NAMALWA (cell line): ENCODE data around the gene NAALADL2.
"Not testable (repeated sequence)": the region's sequence is repeated elsewhere in the genome, so short reads cannot be mapped to it uniquely, and the experiment has no call there.

Experiments
- DNase-seq: peaks from one replicate; pipeline ENCODE4 v3.0.0-alpha.2; 2015; ENCODE audit warnings: low spot score

Gene NAALADL2

DNA sequence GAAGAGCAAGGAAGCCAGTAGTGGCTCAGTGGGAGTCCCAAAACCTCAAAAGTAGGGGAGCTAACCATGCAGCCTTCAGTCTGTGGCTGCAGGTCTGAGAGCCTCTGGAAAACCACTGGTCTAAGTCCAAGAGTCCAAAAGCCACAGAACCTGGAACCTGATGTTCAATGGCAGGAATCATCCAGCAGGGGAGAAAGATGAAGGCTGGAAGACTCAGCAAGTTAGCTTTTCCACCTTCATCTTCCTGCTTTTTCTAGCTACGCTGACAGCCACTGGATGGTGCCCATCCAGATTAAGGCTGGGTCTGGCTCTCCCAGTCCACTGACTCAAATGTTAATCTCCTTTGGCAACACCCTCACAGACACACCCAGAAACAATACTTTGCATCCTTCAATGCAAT lies 626.3 kb downstream of the NAALADL2 start:
- no peak for DNase-seq

DNA sequence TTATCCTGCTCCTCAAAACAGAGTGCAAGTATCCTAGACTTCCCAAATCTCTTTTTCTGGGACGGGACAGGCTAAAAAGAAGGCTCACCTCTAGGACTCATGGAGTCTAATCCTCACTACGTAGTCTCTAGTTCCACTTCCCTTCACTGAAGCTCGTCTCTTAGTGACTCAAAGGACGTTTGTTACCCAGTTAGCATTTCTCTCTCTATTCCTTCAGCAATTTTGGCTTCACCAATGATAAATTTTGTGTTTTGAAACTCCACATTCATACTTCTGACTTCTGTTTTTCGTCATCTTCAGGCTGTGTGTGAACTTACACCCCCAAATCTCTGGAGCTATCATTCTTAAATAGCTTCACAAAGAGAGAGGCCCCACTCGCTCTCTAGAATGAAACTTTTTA lies 627.1 kb downstream of the NAALADL2 start:
- no peak for DNase-seq

DNA sequence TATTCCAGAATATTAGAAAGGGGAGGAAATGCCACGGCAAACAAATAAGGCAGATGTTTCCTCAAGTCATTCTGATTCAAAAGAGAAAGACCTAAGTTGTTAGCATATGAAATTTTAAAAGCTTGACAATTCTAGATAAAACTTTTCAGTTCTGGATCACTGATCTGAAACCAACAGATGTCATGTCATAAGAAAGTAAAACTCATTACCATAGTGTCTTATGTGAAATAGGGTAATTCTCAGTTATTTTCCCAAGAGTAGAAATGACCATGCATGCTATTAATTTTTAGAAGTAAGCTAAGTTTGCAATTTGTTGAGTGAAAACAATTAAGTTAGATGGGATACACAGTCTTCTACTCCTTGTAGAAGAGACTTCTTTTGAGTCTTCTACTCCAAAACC lies 630.3 kb downstream of the NAALADL2 start:
- DNase-seq, result peak; percentile 44

DNA sequence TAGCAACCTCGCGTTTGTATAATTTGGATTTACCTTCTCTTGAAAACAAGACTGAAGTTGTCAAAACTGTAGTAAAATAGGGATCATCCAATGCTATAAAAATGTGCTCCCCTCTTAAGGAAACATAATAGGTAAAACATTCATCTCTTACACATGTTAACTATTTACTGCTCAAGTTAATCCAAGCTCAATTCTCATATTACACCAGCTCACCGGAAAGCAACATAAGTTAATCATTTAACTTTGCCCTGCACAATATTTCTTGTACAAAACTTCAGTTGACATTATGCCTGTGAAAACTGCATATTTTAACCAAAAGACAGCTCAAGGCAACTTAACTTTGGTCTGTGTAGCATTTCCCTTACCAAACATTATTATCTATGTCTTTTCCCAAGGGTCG lies 634.2 kb downstream of the NAALADL2 start:
- DNase-seq, result no peak

DNA sequence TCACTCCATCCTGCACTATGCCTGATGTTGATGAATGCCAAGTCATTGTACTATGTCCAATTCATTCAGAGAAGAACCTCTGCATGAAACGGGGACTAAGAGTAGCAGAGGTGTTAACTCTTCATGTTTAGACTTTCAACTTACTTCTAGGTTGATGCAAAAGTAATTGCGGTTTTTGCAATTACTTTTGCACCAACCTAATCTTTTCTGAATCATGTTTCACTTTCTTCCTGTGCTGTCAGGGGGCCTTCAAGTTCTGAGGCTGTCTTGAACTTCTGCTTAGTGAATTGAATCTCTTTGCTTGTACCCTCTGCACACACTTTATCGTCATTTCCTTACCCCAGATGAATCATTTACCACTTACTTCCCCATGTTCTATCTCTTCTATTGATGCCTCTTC lies 636.2 kb downstream of the NAALADL2 start:
- DNase-seq, result no peak

DNA sequence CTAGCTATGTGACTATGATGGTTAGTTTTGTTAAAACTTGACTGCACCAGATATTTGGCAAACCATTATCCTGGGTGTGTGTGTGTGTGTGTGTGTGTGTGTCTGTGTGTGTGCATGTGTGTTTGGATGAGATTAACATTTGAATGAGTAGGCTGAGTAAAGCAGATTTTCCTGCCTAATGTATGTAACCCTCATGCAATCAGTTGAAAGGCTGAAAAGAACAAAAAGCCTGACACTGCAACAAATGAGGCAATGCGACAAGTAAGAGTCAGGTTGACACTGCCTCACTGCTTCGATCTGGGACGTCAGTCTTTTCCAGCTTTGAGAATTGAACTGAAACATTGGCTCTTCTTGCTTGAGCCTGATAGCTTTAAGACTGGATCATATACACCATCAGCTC lies 643.0 kb downstream of the NAALADL2 start:
- no peak for DNase-seq

DNA sequence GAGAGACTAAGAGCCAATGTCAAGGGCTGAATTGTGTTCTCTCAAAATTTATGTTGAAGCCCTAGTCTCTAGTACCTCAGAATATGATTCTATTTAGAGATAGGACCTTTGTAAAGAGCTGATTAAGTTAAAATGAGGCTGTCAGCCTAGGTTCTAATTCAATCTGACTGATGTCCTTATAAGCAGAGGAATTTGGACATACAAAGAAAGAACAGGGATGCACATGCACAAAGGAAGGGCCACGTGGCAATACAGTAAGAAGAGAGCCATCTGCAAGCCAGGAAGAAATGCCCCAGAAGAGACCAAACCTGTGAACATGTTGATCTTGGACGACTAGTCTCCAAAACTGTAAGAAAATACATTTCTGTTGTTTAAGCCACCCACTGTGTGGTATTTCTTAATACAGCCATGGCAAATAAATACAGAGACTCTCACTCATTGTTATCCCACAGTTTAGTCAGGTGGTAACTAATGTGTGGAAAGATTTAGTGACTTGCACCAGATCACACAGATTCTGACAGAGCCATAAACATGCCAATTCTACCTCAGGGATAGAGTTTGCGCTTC lies 652.2 kb downstream of the NAALADL2 start:
- DNase-seq, result no peak

DNA sequence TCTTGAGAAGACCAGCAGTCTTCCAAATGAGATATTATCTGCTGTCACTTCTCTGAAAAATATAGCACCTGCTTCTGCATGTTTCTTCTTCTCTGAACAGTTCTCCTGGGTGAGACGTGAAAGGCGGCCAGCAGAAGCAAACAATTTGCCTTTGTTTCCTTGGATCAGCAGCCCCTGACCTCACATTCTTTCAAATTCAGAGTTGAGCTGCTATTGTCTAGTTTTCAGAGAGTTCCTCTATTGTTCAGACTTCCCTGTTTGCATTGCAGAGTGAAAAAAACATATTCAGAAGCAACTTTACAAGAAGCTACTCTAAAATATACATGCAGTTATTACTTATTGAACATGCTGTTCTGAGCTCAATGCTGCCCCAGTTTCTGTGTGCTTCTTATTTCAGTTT lies 653.6 kb downstream of the NAALADL2 start:
- no peak for DNase-seq

DNA sequence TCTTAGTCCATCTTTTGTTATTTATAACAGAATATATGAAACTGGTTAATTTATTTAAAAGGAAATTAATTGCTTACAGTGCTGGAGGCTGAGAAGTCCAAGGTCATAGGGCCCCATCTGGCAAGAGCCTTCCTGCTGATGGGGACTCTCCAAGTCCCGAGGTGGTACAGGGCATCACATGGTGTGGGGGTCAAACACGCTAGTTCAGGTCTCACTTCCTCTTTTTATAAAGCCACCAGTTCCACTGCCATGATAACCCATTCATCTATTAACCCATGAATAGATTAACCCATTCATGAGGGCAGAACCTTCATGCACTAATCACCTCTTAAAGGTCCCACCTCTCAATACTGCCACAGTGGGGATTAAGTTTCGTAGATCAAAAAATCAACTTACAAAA lies 659.3 kb downstream of the NAALADL2 start:
- DNase-seq, result peak; percentile 40

DNA sequence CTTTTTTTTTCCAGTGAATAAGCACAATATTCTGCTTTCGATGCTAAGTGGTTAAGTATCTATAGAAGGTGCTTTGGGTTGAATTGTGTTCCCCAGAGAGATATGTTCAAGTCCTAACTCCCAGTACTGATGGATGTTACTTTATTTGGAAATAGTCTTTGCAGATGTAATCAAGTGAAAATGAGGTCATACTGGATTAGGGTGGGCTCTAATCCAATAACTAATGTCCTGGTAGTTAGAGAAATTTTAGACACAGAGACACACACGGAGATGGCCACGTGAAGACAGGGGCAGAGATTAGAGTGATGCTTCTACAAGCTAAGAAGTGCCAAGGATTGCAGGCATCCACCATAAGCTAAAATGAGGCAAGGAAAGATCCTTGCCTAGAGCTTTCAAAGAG lies 662.3 kb downstream of the NAALADL2 start:
- no peak for DNase-seq

DNA sequence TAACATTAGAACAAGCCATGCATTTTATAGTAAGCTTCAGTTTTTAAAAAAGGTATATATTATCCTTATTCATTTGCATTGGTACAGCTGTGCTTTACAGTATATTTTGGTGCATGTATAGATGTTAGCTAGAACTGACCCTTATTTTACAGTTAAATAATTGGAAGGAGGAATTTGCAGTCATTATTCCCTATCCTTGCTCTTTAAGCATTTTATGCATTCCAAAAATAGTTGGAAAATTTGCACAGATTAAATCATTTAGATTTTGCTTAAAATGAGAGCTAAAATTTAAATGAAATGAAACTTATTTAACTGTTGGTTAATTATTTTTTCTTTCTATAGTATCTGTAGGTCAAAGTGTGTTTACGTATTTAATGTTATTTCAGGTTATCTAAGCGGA lies 667.1 kb downstream of the NAALADL2 start:
- no peak for DNase-seq

DNA sequence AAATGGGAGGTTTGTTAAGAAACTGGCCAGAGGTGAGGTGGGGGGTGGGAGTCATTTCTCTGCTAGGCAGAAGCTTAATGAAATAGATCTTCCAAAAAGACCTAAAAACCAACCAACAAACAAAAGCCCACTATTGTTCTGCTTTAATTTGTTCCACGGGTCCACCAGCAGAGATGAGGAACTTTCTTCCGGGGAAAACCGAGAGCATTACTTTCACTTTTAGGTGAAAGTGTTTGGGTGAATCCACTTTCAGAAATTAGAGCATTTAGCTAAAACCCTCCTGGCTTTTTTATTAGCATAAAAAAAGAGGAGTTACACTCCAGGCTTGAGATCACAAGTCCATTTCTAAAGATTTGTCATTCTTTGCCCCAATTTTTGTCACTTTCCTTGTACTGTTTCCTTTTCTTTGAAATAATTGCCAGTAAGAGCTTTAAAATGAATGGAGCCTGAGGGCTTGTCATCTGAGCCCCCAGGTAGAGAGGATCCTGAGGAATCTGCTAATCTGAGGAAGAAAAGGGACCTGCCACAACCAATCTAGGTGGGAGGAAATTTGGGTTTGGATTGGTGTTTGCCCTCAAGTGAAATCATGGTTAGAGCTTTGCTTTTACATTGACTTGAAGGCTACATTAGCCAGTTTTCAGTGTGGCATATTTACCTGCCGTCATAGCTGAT lies 667.6 kb downstream of the NAALADL2 start:
- peak; percentile 6 for DNase-seq

DNA sequence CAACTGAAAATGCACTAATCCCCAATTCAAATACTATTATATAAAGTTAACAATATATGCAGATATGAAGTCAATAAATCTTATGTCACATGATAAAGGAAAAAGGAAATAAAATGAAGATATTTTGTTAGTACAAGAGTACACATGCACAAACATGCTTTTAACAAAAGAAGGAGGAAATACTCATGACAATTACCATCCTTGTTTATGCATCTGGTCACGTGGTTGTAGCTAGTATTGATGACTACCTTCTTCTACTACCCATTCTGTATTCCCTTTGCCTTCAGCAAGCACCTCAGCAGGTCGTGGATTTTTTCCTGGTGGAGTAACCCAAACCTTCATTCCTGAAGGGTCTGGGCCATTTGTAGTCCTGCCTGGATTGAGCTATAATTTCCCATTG lies 669.6 kb downstream of the NAALADL2 start:
- not testable (repeated sequence) for DNase-seq

DNA sequence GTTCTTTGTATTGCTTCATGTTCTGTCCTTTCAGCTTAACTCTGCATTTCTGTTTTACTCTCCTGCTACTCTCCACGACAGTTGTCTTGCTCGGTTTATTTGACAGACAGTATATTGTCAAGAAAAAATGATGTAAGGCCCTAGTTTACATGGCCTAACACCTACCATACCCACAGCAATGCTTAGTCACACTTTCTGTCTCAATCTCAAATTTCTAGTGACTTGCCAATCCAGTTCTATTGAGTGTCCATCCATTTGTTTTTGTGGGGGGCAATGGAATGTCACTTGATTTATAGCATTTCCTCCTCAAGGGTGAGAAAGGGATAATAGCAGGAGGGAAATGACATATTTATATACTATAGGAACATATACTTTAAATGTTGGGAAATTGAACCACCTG lies 676.2 kb downstream of the NAALADL2 start:
- DNase-seq, result no peak

DNA sequence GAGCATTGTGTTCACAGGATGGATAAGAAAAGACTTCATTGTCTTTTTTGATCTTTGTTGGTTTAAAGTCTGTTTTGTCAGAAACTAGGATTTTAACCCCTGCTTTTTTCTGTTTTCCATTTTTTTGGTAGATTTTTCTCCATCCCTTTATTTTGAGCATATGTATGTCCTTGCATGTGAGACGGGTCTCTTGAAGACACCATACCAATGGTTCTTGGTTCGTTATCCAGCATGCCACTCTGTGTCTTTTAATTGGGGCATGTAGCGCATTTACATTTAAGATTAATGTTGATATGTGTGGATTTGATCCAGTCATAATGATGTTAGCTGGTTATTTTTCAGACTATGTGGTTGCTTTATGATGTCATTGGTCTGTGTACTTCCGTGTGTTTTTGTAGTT lies 687.0 kb downstream of the NAALADL2 start:
- no peak for DNase-seq

DNA sequence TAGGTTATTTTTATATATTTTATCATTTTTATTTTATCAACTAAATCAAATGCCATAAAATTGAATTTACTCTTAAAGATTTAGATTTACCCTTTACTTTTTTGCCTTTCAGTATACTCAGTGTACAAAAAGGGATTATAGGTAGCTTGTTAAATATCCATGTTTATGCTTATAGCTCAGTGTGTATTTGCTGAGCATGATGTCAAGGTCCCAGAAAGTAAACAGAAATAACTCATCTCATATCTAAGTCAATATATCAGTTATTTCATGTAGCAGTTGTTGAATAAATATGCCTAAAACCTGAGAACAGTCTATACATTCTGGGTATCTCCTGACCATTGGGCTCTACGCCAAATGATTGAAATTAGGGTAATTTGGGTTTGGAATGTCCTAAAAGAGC lies 693.8 kb downstream of the NAALADL2 start:
- DNase-seq, result no peak

DNA sequence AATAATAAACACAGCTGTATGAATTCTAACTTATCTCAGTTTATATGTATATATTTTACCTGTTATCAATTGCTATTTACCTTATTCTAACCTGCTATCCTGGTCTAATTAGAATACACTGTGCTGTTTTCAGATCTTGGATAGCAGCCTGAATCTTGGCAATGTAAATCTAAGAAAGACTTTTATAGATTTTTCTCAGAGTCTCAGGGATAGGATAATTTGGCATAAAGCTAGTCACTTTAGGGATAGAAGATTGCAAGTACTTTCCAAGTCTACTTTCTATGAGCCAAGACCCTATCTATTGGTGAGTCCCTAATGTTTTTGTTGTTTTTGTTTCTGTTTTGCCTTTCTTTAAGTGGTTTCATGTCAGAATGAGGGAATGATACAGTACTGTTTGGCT lies 695.7 kb downstream of the NAALADL2 start:
- no peak for DNase-seq

DNA sequence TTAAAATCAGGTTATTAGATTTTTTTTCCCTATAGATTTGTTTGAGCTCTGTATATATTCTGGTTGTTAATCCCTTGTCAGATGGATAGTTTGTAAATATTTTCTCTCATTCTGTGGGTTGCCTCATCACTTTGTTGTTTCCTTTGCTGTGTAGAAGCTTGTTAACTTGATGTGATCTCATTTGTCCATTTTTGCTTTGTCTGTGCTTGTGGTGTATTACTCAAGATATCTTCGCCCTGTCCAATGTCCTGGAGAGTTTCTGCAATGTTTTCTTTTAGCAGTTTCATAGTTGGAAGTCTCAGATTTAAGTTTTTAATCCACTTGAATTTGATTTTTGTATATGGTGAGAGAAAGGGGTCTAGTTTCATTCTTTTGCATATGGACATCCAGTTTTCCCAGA lies 699.1 kb downstream of the NAALADL2 start:
- DNase-seq, result no peak

DNA sequence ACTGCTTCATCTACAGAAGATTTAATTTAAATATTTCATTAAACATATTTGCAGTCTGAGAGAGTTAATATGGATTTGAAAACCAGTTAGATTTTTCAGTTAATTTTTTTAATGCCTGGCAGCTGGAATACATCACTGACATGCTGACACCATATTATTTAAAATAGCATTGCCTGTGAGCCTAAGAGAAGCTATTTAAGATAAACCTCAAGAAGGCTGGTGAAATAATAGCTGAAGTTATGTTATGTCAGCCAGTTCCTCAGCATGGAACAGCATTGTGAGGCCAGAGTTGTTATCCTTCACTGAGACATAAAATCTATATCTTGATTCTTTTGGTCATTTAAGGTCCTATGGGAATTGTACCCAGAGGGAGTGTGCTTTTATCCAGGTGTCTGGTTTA lies 705.2 kb downstream of the NAALADL2 start:
- DNase-seq, result no peak

DNA sequence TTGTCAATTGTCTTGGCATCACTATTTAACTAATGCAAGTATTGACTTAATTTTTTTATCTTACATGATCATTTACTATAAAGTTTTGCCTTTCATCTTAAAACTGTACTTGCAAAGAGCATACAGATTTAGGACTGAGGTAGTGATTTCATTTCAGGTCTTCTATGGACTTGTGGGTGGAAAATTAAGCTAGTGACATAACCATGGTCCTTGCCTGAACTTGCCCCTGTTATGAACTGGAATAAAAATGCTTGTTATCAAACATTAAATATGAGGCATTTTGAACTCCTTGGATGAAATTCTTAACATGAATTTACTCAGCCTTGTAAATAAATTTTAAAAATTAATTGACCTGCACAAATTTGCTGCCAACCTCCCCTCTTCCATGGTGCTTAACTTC lies 712.0 kb downstream of the NAALADL2 start:
- no peak for DNase-seq

DNA sequence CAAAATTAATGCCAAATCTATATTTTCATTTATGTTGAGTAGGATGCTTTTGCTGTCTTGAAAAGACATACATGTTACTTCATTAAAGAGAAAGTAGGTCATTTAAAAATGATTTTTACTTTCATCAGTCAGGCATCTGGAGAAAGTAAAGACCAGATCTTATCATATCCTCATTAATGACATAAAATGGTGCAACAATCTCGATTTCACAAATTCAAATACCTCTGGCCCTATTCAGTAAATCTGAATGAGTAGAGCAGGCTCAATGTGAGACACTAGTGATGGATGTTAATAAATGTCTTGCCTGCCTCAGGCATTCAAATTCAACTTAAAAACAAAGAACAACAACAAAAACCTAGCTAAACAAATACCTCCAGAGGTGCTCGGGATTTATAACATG lies 714.1 kb downstream of the NAALADL2 start:
- DNase-seq, result no peak

DNA sequence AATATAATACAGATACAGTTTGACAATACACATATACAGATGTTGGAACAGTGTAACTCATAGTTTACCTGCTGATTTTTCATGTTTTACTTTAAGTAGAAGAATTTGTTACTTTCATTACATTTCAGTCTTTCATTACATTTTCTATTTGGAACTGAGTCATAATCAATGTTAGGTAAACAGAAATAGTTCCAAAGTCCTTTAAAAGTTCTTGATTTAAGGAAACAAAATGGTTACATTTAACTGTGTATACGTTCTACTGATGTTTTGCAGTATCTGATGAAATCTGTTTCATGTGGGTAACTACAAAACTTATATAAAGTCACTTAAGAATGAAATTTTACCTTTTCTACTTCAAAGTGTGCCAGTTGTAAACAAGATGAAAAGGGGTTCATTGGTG lies 721.2 kb downstream of the NAALADL2 start:
- DNase-seq, result no peak

DNA sequence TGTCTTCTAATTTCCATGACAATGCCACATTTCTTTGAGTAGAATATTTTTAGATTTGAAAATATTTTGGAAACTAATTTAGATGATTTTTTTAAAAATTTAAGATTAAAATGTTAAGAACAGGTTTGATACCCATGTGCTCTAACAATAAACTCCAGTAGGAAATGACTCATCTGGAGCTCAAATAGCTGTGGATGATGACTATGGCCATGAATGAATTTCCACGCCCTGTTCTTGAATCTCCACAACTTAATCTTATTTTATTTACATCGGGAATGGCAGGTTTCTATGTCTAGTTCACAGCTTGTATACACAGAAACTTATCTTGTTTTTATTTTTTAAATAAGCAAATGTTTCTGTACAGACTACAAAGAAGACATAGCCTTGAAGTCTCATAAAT lies 726.8 kb downstream of the NAALADL2 start:
- no peak for DNase-seq

DNA sequence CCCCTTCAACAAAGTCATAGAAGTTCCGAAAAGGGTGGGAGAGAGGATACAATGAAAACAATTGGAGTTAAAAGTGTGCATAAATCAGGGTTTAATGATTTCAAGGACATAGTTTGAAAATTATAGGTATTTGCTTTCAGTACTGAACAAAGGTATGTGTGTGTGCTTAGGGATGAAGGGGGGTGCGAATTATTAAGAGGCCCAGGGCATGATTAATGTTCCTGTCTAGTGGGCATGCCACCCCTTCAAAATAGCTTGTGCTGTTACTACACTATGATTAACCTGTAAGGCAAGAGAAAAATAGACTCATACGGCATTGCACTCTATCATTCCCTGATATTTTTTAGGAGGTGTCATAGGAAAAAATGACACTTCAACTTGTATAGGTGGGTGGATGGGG lies 731.6 kb downstream of the NAALADL2 start:
- no peak for DNase-seq
